ENCODE measurements around the gene GRAMD1A. TPM values are rescaled to one million over a fixed set of nuclear protein-coding genes. Genes with fewer than 3 reads are reported as not detected.
"Not testable (repeated sequence)": the region's sequence is repeated elsewhere in the genome, so short reads cannot be mapped to it uniquely, and the experiment has no call there.

GRAMD1A gene
- total RNA-seq, 8 experiments from 2014 or later, result 2.7 to 93.1 (median 44.5) TPM

- no CpG with 5 or more reads among the region's 19 CpGs for WGBS, 10 experiments
- Histone ChIP-seq H3K4me1 (replicated peaks in 1 of 2) (peaks cover 18 to 37% of the 10 kb centered on the region in 2 donors), H3K27ac (no peak within 1 kb of the TSS), H3K4me3 (no peak within 1 kb of the TSS)
- in situ Hi-C loops (cut with MboI; ENCODE audit: low pct_unique_long_range_greater_than_20kb in 2 of 9, low sequenced_read_pairs in 9 of 9, unreplicated experiment in 9 of 9), result no loop called here
- no peak for ATAC-seq (replicated peaks in 6 of 8)
Observed at GRCh38 chr19:35041548-35042055, 41.5 kb downstream of the GRAMD1A start, which contains the start of gene HPN. HPN (plus strand) TSS chr19:35041721; CDS start chr19:35042507, 786 bp downstream.

GRCh38 chr19:35042056-35042730 is 42.1 kb downstream of the GRAMD1A start:
- ATAC-seq (replicated peaks in 6 of 8), result no peak
- H3K4me3 ChIP-seq, result no peak overlapping the region
- WGBS, 10 experiments, result 67 to 73% methylated on average over 3 of the region's 14 CpGs; no CpG with 5 or more reads in 8 of the 10 experiments
- peaks cover 18 to 37% of the 10 kb centered on the region in 2 donors for H3K4me1 ChIP-seq (replicated peaks in 1 of 2)
- H3K27ac ChIP-seq, result no peak overlapping the region
- in situ Hi-C loops (cut with MboI; ENCODE audit: low pct_unique_long_range_greater_than_20kb in 2 of 9, low sequenced_read_pairs in 9 of 9, unreplicated experiment in 9 of 9), result no loop called here

GRCh38 chr19:35042954-35043604 is 43.0 kb downstream of the GRAMD1A start:
- in situ Hi-C loops (cut with MboI; ENCODE audit: low pct_unique_long_range_greater_than_20kb in 2 of 9, low sequenced_read_pairs in 9 of 9, unreplicated experiment in 9 of 9), result no loop called here
- WGBS, 10 experiments, result 30 to 92% (median 69%) methylated on average over 3 to 10 of the region's 14 CpGs; no CpG with 5 or more reads in 4 of the 10 experiments
- no peak for ATAC-seq (replicated peaks in 6 of 8)
- Histone ChIP-seq H3K4me1 (replicated peaks in 1 of 2) (peaks cover 18 to 37% of the 10 kb centered on the region in 2 donors), H3K27ac (no peak overlapping the region), H3K4me3 (no peak overlapping the region)

DNA sequence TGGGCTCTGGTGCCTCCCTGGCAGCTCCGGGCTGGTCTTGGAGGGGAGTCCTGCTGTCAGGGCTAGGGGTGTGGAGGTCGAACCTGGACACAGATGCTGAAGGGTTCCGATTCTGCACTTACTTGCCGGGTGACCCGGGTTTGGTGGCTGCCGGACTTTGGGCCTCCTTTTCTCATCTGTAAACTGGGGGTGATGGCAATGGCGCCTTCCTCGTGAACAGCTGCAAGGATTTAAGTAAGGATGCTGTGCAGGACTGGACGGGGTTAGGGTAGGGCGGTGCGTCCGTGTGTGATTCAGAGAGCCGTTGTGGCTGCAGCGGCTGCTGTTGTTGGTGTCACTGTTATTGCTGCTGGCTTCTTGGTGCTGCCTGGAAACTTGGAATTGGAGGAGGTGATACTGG is 43.8 kb downstream of the GRAMD1A start:
- WGBS, 10 experiments, result 0 to 92% (median 80%) methylated on average over 1 to 10 of the region's 14 CpGs; no CpG with 5 or more reads in 3 of the 10 experiments
- peaks cover 12 to 33% of the 10 kb centered on the region in 2 donors for H3K4me1 ChIP-seq (replicated peaks in 1 of 2)
- in situ Hi-C loops (cut with MboI; ENCODE audit: low pct_unique_long_range_greater_than_20kb in 2 of 9, low sequenced_read_pairs in 9 of 9, unreplicated experiment in 9 of 9), result no loop called here
- no peak overlapping the region for H3K4me3 ChIP-seq
- no peak for ATAC-seq (replicated peaks in 6 of 8)
- no peak overlapping the region for H3K27ac ChIP-seq

GRCh38 chr19:35044317-35045117 is 44.4 kb downstream of the GRAMD1A start:
- H3K4me1 ChIP-seq (replicated peaks in 1 of 2), result peaks cover 6 to 27% of the 10 kb centered on the region in 2 donors
- H3K4me3 ChIP-seq, result no peak overlapping the region
- no peak overlapping the region for H3K27ac ChIP-seq
- in situ Hi-C loops (cut with MboI; ENCODE audit: low pct_unique_long_range_greater_than_20kb in 2 of 9, low sequenced_read_pairs in 9 of 9, unreplicated experiment in 9 of 9), result no loop called here
- WGBS, 10 experiments, result 8 to 100% (median 60%) methylated on average over 1 to 6 of the region's 9 CpGs; no CpG with 5 or more reads in 4 of the 10 experiments
- peak in 2 of 8 experiments; percentile 22 to 37 for ATAC-seq (replicated peaks in 6 of 8)

- peak in 5 of 8 experiments; percentile 29 to 70 (median 53) for ATAC-seq (replicated peaks in 6 of 8)
Observed at GRCh38 chr19:35045667-35046300, 45.7 kb downstream of the GRAMD1A start.

GRCh38 chr19:35046461-35046860 is 46.3 kb downstream of the GRAMD1A start:
- in situ Hi-C loops (cut with MboI; ENCODE audit: low pct_unique_long_range_greater_than_20kb in 2 of 9, low sequenced_read_pairs in 9 of 9, unreplicated experiment in 9 of 9), result no loop called here
- 80 to 100% (median 100%) methylated on average over 1 to 2 of the region's 5 CpGs; no CpG with 5 or more reads in 7 of the 10 experiments for WGBS, 10 experiments
- no peak for ATAC-seq (replicated peaks in 6 of 8)
- Histone ChIP-seq H3K4me1 (replicated peaks in 1 of 2) (peaks cover 0 to 8% of the 10 kb centered on the region in 2 donors), H3K4me3 (no peak overlapping the region), H3K27ac (no peak overlapping the region)

More at GRCh38 chr19:35045667-35046300, 45.7 kb downstream of the GRAMD1A start:
- H3K27ac ChIP-seq, result no peak overlapping the region
- no peak overlapping the region for H3K4me3 ChIP-seq
- H3K4me1 ChIP-seq (replicated peaks in 1 of 2), result peaks cover 0 to 15% of the 10 kb centered on the region in 2 donors
- WGBS, 10 experiments, result 30 to 92% (median 63%) methylated on average over 1 to 4 of the region's 10 CpGs; no CpG with 5 or more reads in 6 of the 10 experiments
- in situ Hi-C loops (cut with MboI; ENCODE audit: low pct_unique_long_range_greater_than_20kb in 2 of 9, low sequenced_read_pairs in 9 of 9, unreplicated experiment in 9 of 9), result no loop called here

DNA sequence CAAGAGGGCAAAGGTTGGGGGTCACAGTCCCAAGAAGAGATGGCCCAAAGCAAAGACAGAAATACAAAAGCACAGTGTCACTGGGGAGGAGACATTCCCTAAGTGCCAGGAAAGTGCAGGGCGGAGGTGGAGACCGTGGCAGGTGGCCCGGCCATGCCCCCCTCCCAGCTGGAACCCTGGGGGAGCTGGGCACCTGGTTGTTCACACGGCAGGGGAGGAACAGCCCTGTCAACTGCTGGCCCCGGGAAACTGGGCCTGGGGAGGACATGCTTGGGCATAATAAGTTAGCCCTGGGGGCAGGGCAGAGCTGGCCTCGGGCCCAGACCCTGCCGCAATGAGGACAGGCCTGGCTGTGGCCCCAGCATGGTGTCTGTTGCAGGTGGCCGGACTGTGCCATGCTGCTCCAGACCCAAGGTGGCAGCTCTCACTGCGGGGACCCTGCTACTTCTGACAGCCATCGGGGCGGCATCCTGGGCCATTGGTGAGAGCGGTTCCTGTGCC is 48.8 kb downstream of the GRAMD1A start:
- in situ Hi-C loops (cut with MboI; ENCODE audit: low pct_unique_long_range_greater_than_20kb in 2 of 9, low sequenced_read_pairs in 9 of 9, unreplicated experiment in 9 of 9), result no loop called here
- H3K4me3 ChIP-seq, result no peak overlapping the region
- ATAC-seq (replicated peaks in 6 of 8), result peak; percentile 7 to 63 (median 48)
- H3K27ac ChIP-seq, result no peak overlapping the region
- WGBS, 10 experiments, result 0 to 93% (median 53%) methylated on average over 1 to 4 of the region's 12 CpGs; no CpG with 5 or more reads in 6 of the 10 experiments
- H3K4me1 ChIP-seq (replicated peaks in 1 of 2), result no peaks in the 10 kb centered on the region

DNA sequence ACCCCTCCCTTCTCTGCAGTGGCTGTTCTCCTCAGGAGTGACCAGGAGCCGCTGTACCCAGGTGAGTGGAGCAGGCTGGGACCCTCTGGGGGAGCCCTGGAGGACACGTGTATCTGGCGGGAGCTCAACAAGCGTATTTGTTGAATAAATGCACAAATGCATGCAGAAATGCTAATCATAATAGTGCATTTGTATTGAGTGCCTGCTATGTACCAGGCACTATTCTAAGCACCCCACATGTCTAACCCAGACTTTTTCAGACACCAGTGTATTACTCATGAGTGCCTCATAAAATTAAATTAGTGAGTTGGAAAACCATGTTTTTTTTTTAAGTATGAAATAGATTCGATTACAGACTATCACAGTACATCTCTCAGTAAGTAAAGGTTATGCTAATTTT is 49.3 kb downstream of the GRAMD1A start:
- H3K4me1 ChIP-seq (replicated peaks in 1 of 2), result no peaks in the 10 kb centered on the region
- in situ Hi-C loops (cut with MboI; ENCODE audit: low pct_unique_long_range_greater_than_20kb in 2 of 9, low sequenced_read_pairs in 9 of 9, unreplicated experiment in 9 of 9), result no loop called here
- ATAC-seq (replicated peaks in 6 of 8), result peak; percentile 4 to 89 (median 61)
- 0 to 100% (median 65%) methylated on average over 1 to 3 of the region's 5 CpGs; no CpG with 5 or more reads in 1 of the 10 experiments for WGBS, 10 experiments
- no peak overlapping the region for H3K4me3 ChIP-seq
- H3K27ac ChIP-seq, result no peak overlapping the region

DNA sequence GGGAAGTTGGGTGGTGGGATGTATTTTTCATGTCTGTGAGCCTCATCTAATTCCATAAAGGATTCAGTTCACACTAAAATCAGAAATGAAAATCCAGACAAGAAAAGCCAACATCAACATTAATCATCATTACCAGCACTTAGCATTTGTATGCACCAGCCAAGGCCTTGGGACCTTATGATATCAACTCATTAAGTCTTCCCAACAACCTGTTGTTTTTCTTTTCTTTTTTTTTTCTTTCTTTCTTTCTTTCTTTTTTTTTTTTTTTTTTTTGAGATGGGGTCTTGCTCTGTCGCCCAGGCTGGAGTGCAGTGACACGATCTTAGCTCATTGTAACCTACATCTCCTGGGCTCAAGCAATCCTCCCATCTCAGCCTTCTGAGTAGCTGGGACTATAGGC is 50.5 kb downstream of the GRAMD1A start:
- H3K27ac ChIP-seq, result not testable (repeated sequence)
- WGBS, 10 experiments, result 50 to 100% (median 92%) methylated on average over 1 to 2 of the region's 2 CpGs; no CpG with 5 or more reads in 2 of the 10 experiments
- in situ Hi-C loops (cut with MboI; ENCODE audit: low pct_unique_long_range_greater_than_20kb in 2 of 9, low sequenced_read_pairs in 9 of 9, unreplicated experiment in 9 of 9), result loop anchor here in 1 of 9 experiments (25.0 kb wide), 1 partner anchor 212 kb away; the partner anchor contains the start of gene USF2

DNA sequence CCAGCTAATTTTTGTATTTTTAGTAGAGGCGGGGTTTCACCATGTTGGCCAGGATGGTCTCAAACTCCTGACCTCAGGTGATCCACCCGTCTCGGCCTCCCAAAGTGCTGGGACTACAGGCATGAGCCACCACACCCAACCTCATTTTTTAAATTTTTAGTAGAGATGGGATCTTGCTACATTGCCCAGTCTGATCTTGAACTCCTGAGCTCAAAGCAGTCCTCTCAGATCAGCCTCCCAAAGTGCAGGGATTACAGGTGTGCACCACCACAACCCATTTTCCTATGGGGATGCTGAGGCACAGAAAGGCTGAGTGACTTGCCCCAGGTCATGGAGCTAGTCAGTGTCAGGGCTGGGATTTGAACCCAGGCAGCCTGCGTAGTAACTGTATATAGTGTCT is 51.1 kb downstream of the GRAMD1A start:
- not testable (repeated sequence) for H3K4me3 ChIP-seq; ATAC-seq (replicated peaks in 6 of 8); H3K4me1 ChIP-seq (replicated peaks in 1 of 2); H3K27ac ChIP-seq
- WGBS, 10 experiments, result 20 to 100% (median 94%) methylated on average over 1 to 3 of the region's 4 CpGs; no CpG with 5 or more reads in 4 of the 10 experiments
- in situ Hi-C loops (cut with MboI; ENCODE audit: low pct_unique_long_range_greater_than_20kb in 2 of 9, low sequenced_read_pairs in 9 of 9, unreplicated experiment in 9 of 9), result loop anchor here in 1 of 9 experiments (25.0 kb wide), 1 partner anchor 211 kb away; the partner anchor contains the start of gene USF2

More for the DNA sequence above, 50.5 kb downstream of the GRAMD1A start:
- H3K4me1 ChIP-seq (replicated peaks in 1 of 2); H3K4me3 ChIP-seq; ATAC-seq (replicated peaks in 6 of 8): not testable (repeated sequence)

DNA sequence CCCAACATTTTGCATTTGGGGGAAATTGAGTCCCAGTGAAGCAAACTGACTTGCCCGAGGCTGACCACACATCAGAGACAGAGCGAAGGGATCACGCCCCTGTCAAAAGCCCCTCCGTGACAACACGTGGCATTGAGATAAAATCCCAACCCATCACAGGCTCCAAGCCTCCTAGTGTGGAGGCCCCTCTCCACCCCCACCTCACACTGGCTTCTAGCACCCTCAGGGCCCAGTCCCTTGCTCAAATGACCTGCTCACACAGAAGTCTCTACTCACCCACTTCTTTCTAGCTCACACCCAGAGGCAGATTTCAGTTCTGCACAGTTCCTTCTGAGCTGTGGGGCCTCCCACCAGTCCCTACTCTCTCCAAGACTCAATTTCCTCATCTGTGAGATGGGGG is 51.7 kb downstream of the GRAMD1A start:
- Histone ChIP-seq H3K4me3 (no peak overlapping the region), H3K27ac (no peak overlapping the region), H3K4me1 (replicated peaks in 1 of 2) (no peaks in the 10 kb centered on the region)
- ATAC-seq (replicated peaks in 6 of 8), result no peak
- in situ Hi-C loops (cut with MboI; ENCODE audit: low pct_unique_long_range_greater_than_20kb in 2 of 9, low sequenced_read_pairs in 9 of 9, unreplicated experiment in 9 of 9), result loop anchor here in 1 of 9 experiments (25.0 kb wide), 1 partner anchor 211 kb away; the partner anchor contains the start of gene USF2
- 42 to 100% (median 91%) methylated on average over 2 to 5 of the region's 5 CpGs; no CpG with 5 or more reads in 6 of the 10 experiments for WGBS, 10 experiments

All from motor neuron (in vitro differentiated cells).